Measurements from ENCODE around the gene BST1.
"Not testable (repeated sequence)": the region's sequence is repeated elsewhere in the genome, so short reads cannot be mapped to it uniquely, and the experiment has no call there.

BST1 gene

GRCh38 chr4:15729910-15730533 lies 27.2 kb downstream of the BST1 start:
- Histone ChIP-seq H3K27me3 (ENCODE audit: insufficient read depth, low read length) (no peaks in the 10 kb centered on the region), H3K27ac (ENCODE audit: low read depth, low read length) (no peak overlapping the region), H3K4me1 (ENCODE audit: insufficient read depth, low read length) (no peaks in the 10 kb centered on the region), H3K36me3 (ENCODE audit: insufficient read depth, low read length) (no peaks in the 10 kb centered on the region), H3K9me3 (ENCODE audit: insufficient read depth, low read depth, low read length) (no peaks in the 10 kb centered on the region), H3K9ac (ENCODE audit: low read depth, low read length) (no peak overlapping the region), H3K4me3 (ENCODE audit: low read length) (no peak overlapping the region)
- 41% methylated on average over 3 of the region's 3 CpGs for whole genome bisulfite sequencing

GRCh38 chr4:15733061-15733460 lies 30.2 kb downstream of the BST1 start:
- not testable (repeated sequence) for H3K4me3 ChIP-seq (ENCODE audit: low read length); H3K27me3 ChIP-seq (ENCODE audit: insufficient read depth, low read length); H3K9me3 ChIP-seq (ENCODE audit: insufficient read depth, low read depth, low read length); H3K36me3 ChIP-seq (ENCODE audit: insufficient read depth, low read length); H3K9ac ChIP-seq (ENCODE audit: low read depth, low read length); H3K27ac ChIP-seq (ENCODE audit: low read depth, low read length); H3K4me1 ChIP-seq (ENCODE audit: insufficient read depth, low read length)
- WGBS, result 73% methylated on average over 5 of the region's 5 CpGs

- WGBS, result 84% methylated on average over 5 of the region's 6 CpGs
These were observed 32.7 kb downstream of the BST1 start for GRCh38 chr4:15735536-15735935.

GRCh38 chr4:15736514-15737050 lies 33.7 kb downstream of the BST1 start:
- Histone ChIP-seq H3K4me3 (ENCODE audit: low read length) (no peak overlapping the region), H3K4me1 (ENCODE audit: insufficient read depth, low read length) (no peaks in the 10 kb centered on the region), H3K27ac (ENCODE audit: low read depth, low read length) (no peak overlapping the region), H3K36me3 (ENCODE audit: insufficient read depth, low read length) (no peaks in the 10 kb centered on the region), H3K9ac (ENCODE audit: low read depth, low read length) (no peak overlapping the region), H3K9me3 (ENCODE audit: insufficient read depth, low read depth, low read length) (no peaks in the 10 kb centered on the region), H3K27me3 (ENCODE audit: insufficient read depth, low read length) (no peaks in the 10 kb centered on the region)
- 81% methylated on average over 4 of the region's 4 CpGs for WGBS

More at GRCh38 chr4:15735536-15735935, 32.7 kb downstream of the BST1 start:
- no peak overlapping the region for H3K4me3 ChIP-seq (ENCODE audit: low read length)
- no peaks in the 10 kb centered on the region for H3K36me3 ChIP-seq (ENCODE audit: insufficient read depth, low read length)
- H3K27me3 ChIP-seq (ENCODE audit: insufficient read depth, low read length), result no peaks in the 10 kb centered on the region
- no peaks in the 10 kb centered on the region for H3K4me1 ChIP-seq (ENCODE audit: insufficient read depth, low read length)
- H3K27ac ChIP-seq (ENCODE audit: low read depth, low read length), result no peak overlapping the region
- no peaks in the 10 kb centered on the region for H3K9me3 ChIP-seq (ENCODE audit: insufficient read depth, low read depth, low read length)
- H3K9ac ChIP-seq (ENCODE audit: low read depth, low read length), result no peak overlapping the region

GRCh38 chr4:15737255-15737654 lies 34.4 kb downstream of the BST1 start:
- WGBS, result 85% methylated on average over 3 of the region's 3 CpGs
- no peak overlapping the region for H3K4me3 ChIP-seq (ENCODE audit: low read length)
- no peak overlapping the region for H3K27ac ChIP-seq (ENCODE audit: low read depth, low read length)
- no peak overlapping the region for H3K9ac ChIP-seq (ENCODE audit: low read depth, low read length)
- H3K36me3 ChIP-seq (ENCODE audit: insufficient read depth, low read length), result no peaks in the 10 kb centered on the region
- H3K27me3 ChIP-seq (ENCODE audit: insufficient read depth, low read length), result no peaks in the 10 kb centered on the region
- no peaks in the 10 kb centered on the region for H3K9me3 ChIP-seq (ENCODE audit: insufficient read depth, low read depth, low read length)
- H3K4me1 ChIP-seq (ENCODE audit: insufficient read depth, low read length), result no peaks in the 10 kb centered on the region

- Histone ChIP-seq H3K36me3 (ENCODE audit: insufficient read depth, low read length) (no peaks in the 10 kb centered on the region), H3K27ac (ENCODE audit: low read depth, low read length) (no peak overlapping the region), H3K27me3 (ENCODE audit: insufficient read depth, low read length) (no peaks in the 10 kb centered on the region), H3K4me1 (ENCODE audit: insufficient read depth, low read length) (no peaks in the 10 kb centered on the region; the same call in 1 of the 2 replicates), H3K4me3 (ENCODE audit: low read length) (no peak overlapping the region), H3K9ac (ENCODE audit: low read depth, low read length) (no peak overlapping the region), H3K9me3 (ENCODE audit: insufficient read depth, low read depth, low read length) (no peaks in the 10 kb centered on the region)
- 84% methylated on average over 1 of the region's 1 CpG for WGBS
These were observed 36.0 kb downstream of the BST1 start for GRCh38 chr4:15738877-15739276.

- 87% methylated on average over 11 of the region's 11 CpGs for WGBS
- no peaks in the 10 kb centered on the region for H3K9me3 ChIP-seq (ENCODE audit: insufficient read depth, low read depth, low read length)
- H3K4me3 ChIP-seq (ENCODE audit: low read length), result no peak overlapping the region
- no peaks in the 10 kb centered on the region; the same call in 1 of the 2 replicates for H3K4me1 ChIP-seq (ENCODE audit: insufficient read depth, low read length)
- no peak overlapping the region for H3K9ac ChIP-seq (ENCODE audit: low read depth, low read length)
- H3K27me3 ChIP-seq (ENCODE audit: insufficient read depth, low read length), result no peaks in the 10 kb centered on the region
- H3K27ac ChIP-seq (ENCODE audit: low read depth, low read length), result no peak overlapping the region
- H3K36me3 ChIP-seq (ENCODE audit: insufficient read depth, low read length), result no peaks in the 10 kb centered on the region
These were observed 38.0 kb downstream of the BST1 start for GRCh38 chr4:15740764-15741404.

GRCh38 chr4:15742083-15742582 lies 39.3 kb downstream of the BST1 start:
- Histone ChIP-seq H3K27ac (ENCODE audit: low read depth, low read length) (no peak overlapping the region), H3K4me3 (ENCODE audit: low read length) (no peak overlapping the region), H3K9me3 (ENCODE audit: insufficient read depth, low read depth, low read length) (no peaks in the 10 kb centered on the region), H3K36me3 (ENCODE audit: insufficient read depth, low read length) (no peaks in the 10 kb centered on the region), H3K27me3 (ENCODE audit: insufficient read depth, low read length) (no peaks in the 10 kb centered on the region), H3K9ac (ENCODE audit: low read depth, low read length) (no peak overlapping the region), H3K4me1 (ENCODE audit: insufficient read depth, low read length) (no peaks in the 10 kb centered on the region; the same call in 1 of the 2 replicates)
- WGBS, result 90% methylated on average over 1 of the region's 1 CpG

GRCh38 chr4:15742637-15743036 lies 39.8 kb downstream of the BST1 start:
- 96% methylated on average over 1 of the region's 1 CpG for WGBS
- Histone ChIP-seq H3K9ac (ENCODE audit: low read depth, low read length) (no peak overlapping the region), H3K27ac (ENCODE audit: low read depth, low read length) (no peak overlapping the region), H3K4me1 (ENCODE audit: insufficient read depth, low read length) (no peaks in the 10 kb centered on the region; the same call in 1 of the 2 replicates), H3K27me3 (ENCODE audit: insufficient read depth, low read length) (no peaks in the 10 kb centered on the region), H3K4me3 (ENCODE audit: low read length) (no peak overlapping the region), H3K9me3 (ENCODE audit: insufficient read depth, low read depth, low read length) (no peaks in the 10 kb centered on the region), H3K36me3 (ENCODE audit: insufficient read depth, low read length) (no peaks in the 10 kb centered on the region)

- no peaks in the 10 kb centered on the region; the same call in 1 of the 2 replicates for H3K4me1 ChIP-seq (ENCODE audit: insufficient read depth, low read length)
- 77% methylated on average over 3 of the region's 5 CpGs for WGBS
- no peak overlapping the region for H3K4me3 ChIP-seq (ENCODE audit: low read length)
- no peaks in the 10 kb centered on the region for H3K36me3 ChIP-seq (ENCODE audit: insufficient read depth, low read length)
- no peak overlapping the region for H3K9ac ChIP-seq (ENCODE audit: low read depth, low read length)
- no peaks in the 10 kb centered on the region for H3K27me3 ChIP-seq (ENCODE audit: insufficient read depth, low read length)
- no peak overlapping the region for H3K27ac ChIP-seq (ENCODE audit: low read depth, low read length)
- H3K9me3 ChIP-seq (ENCODE audit: insufficient read depth, low read depth, low read length), result no peaks in the 10 kb centered on the region
These were observed 41.2 kb downstream of the BST1 start for GRCh38 chr4:15744016-15744545.

GRCh38 chr4:15746110-15746509 lies 43.2 kb downstream of the BST1 start:
- H3K27me3 ChIP-seq (ENCODE audit: insufficient read depth, low read length), result no peaks in the 10 kb centered on the region
- no peaks in the 10 kb centered on the region for H3K36me3 ChIP-seq (ENCODE audit: insufficient read depth, low read length)
- no peak overlapping the region for H3K9ac ChIP-seq (ENCODE audit: low read depth, low read length)
- H3K4me1 ChIP-seq (ENCODE audit: insufficient read depth, low read length), result no peaks in the 10 kb centered on the region; the same call in 1 of the 2 replicates
- H3K4me3 ChIP-seq (ENCODE audit: low read length), result no peak overlapping the region
- WGBS, result 84% methylated on average over 1 of the region's 1 CpG
- H3K27ac ChIP-seq (ENCODE audit: low read depth, low read length), result no peak overlapping the region
- no peaks in the 10 kb centered on the region for H3K9me3 ChIP-seq (ENCODE audit: insufficient read depth, low read depth, low read length)

Data from HUES64 (cell line).